Activated gamma-delta T cell treated with anti-CD3 and anti-CD28 coated beads, Interleukin-2, amount 50 U/mL, for 16 hours (primary cell): ENCODE results near the gene COL18A1.

Source experiments
- DNase-seq: peaks from one replicate; pipeline ENCODE4 v3.0.0-alpha.2; 2020; ENCODE audit warnings: low read depth

COL18A1 gene

GRCh38 chr21:45535341-45536081 is 130.5 kb downstream of the COL18A1 start:
- DNase-seq: no peak

GRCh38 chr21:45536301-45537081 is 131.5 kb downstream of the COL18A1 start:
- DNase-seq: no peak

DNA sequence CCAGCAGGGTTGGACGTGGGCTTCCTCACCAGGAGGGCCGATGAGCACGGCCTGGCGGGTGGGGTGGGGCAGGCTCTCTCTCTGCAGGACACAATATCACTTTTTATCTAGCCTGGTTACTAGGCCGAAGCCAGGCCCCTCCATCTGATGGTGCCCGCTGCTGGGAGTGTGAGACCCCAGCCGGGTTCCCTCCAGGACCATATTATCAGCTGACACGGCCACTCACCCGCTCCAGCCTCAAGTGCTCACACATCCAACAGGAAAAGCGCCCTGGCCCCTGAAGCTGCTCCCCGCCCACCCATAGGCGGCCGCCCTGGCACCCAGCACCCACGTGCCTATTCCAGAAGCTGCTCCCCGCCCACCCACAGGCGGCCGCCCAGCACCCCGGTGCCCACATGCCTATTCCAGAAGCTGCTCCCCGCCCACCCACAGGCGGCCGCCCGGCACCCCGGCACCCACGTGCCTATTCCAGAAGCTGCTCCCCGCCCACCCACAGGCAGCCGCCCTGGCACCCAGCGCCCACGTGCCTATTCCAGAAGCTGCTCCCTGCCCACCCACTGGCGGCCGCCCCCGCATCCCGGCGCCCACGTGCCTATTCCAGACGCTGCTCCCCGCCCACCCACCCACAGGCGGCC is 132.3 kb downstream of the COL18A1 start:
- no peak for DNase-seq

- no peak for DNase-seq
Observed at GRCh38 chr21:45537746-45538291, 132.9 kb downstream of the COL18A1 start.

DNA sequence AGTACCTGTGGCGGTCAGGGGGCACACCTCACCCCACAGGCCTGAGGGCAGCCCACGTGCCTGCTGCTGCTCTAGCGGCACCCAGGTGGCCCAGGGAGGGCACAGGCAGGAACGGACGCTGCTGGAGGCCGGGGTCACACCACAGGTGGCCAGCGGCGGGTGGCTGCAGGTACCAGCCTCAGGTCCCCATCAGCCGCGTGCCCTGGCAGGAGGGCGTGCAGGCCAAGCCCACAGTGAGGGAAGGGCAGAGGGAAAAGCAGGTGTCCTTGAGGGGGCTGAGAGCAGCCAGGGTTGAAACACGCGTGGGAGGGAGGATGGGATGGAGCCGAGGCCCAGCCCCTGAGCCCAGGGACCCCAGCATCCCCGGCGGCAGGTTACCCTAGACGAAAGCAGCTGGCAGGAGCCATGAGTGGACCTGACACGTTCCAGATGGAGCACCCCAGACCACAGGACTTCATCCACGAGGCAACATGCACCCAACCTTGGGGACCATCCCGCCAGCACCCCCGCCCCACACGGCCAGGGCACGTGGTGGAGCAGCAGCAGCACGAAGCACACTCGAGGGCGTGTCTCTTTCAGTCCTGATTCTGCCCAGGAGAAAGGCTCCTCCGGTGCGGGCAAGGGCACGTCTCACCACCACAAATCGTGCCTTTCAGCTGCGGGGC is 133.5 kb downstream of the COL18A1 start:
- no peak for DNase-seq

- DNase-seq: no peak
Observed at GRCh38 chr21:45539046-45539795, 134.3 kb downstream of the COL18A1 start.

GRCh38 chr21:45539796-45540600 is 135.0 kb downstream of the COL18A1 start:
- DNase-seq: no peak

DNA sequence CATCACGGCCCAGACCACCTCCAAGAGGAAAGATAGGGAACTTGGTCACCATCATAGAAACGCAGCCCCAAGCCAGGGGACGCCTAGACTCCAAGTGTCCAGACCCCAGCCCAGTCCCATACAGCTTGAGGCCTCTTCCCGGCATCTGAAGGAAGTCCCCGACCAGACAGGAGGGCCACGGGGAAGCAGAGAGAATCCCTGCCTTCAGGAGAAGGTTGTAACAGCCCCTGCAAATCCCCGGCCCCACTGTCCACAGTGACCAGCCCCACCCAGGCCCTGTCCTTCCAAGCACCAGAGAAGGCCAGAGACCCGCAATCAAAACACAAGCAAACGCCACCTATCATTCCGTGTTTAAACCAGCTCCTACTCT is 135.6 kb downstream of the COL18A1 start:
- DNase-seq: no peak

DNA sequence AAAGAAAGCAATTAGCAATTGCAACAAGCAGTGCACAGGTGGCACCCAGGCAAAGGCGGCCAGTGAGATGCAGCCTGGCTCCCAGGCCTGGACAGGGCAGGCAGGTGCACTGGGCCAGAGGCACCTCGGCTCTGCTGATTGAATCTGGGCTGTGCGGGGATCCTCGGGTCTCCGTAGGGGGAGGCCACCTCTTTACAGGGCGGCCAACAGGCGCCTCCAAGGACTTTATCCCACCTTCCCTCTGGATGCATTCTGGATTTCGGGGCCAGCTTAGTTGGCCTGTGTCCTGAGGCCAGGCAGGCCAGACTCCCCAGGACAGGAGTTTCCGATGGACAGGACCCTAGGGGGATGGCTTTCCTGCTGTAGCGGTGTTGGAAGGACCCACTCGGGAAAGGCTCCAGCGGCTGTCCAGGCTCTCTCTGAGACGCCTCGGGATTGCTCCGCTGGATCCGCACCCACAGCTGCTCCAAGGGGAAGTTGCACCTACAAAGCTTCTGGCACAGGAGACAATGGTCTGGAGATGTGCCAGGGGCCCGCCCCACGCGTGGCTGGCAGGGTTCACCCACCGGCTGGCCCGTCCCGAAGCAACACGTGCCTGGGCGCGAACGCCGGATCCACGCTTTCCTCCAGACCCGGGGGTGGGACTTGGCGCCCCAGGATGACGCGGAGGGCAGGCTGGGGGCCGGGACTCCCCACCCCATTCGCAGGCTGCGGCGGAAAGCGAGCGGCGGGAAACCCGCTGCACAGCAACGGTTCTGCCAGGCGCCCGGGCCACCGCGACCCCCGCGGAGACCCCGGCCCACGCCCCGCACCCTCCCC is 136.5 kb downstream of the COL18A1 start:
- peak; percentile 45 for DNase-seq

GRCh38 chr21:45542242-45542666 is 137.3 kb downstream of the COL18A1 start, which contains the start of gene SLC19A1:
SLC19A1 (minus strand) TSS chr21:45542440; CDS start chr21:45537959, 4,481 bp downstream.
- peak; percentile 48 for DNase-seq

DNA sequence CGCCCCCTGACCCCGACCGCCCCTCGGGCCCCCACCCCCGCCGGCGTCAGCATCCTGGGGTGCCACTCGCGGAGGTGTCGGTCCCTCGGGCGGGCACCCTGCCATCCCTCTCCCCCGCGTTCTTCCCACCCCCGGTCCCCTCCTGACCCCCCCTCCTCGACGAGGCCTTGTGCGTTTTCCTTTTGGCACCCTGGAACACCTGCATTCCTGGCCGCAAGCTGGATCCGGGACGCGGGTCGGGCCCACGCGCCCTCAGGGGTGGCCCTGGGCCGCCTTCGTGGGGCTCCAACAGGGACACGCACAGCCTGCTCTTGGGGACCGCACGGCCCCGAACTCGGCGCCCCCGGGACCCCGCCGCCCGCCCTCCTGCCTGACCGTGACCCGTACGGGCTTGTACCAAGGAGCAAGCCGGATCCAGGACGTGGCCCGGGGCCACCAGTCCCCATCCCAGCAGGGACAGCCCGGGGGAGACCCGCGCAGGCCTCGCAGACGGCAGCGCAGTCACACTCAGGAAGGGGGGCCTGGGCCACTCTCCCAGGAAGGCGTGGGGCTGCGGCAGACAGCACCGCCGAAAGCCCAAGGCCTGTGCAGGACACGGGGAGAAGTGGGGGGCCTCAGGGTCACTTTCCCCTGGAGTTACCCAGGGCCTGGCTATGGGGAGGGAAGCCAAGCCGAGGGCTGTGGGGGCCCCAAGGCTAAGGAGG is 137.9 kb downstream of the COL18A1 start:
- no peak for DNase-seq

GRCh38 chr21:45543371-45543709 is 138.4 kb downstream of the COL18A1 start:
- DNase-seq: no peak

GRCh38 chr21:45543710-45544448 is 138.9 kb downstream of the COL18A1 start:
- no peak for DNase-seq

GRCh38 chr21:45544449-45545235 is 139.7 kb downstream of the COL18A1 start:
- no peak for DNase-seq

- DNase-seq: no peak
Observed at GRCh38 chr21:45545236-45545570, 140.2 kb downstream of the COL18A1 start.

GRCh38 chr21:45545691-45546531 is 140.9 kb downstream of the COL18A1 start:
- no peak for DNase-seq
